GM18517 (cell line): ENCODE measurements around the gene PAPPA2.
"Not testable (repeated sequence)": the region's sequence is repeated elsewhere in the genome, so short reads cannot be mapped to it uniquely, and the experiment has no call there.

ENCODE experiments used
- ATAC-seq: cut with Tn5 transposase; IDR thresholded peaks from one replicate; pipeline ENCODE4 v1.9.1; 2021; ENCODE audit warnings: mild to moderate bottlenecking, moderate library complexity; ENCODE audit not compliant: unreplicated experiment

Gene PAPPA2

DNA sequence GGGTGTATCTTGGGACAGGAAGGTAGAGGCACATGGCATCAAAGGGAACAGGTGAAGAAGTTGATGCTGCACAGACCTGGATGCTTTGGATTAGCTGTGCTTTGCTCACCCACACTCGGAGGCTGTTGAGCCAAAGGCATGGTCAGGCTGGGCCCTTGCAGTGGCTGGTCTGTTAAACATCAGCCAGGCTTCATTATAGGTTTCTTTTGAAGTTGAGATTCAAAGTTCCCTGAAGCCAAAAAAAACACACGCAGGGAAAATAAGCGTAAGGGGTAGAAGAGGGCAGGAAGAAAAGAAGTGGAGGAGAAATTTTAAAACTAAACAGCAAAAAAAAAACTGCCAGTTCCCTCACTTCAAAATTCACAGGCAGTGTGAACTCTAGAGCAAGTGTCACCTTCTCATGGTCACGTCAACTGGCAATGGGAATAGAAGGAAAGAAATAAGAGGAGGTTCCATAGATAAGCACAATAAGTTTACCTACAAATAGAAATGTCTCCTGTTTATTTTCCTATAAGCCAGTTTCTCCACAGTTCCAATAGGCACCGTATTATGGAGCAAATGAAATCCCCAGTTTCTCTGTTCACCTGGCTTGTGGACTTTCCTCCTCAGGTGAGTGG lies 139.5 kb downstream of the PAPPA2 start:
- ATAC-seq, result no peak

DNA sequence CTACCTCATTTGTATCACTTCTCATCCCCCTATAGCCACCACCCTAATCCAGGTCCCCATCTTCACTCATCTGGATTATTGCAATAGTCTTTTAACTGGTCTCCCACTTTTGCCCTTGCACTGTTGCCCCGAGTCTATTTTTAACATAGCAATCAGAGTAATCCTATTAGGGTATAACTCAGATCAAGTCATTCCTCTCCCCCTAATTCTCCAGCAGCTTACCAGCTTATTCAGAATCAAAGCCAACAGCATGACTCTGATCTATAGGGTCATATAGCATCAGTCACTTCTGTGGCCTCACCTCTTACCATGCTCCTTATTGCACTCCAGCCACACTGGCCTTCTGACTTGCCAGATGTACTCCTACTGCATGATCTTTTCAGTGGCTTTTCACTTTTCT lies 140.7 kb downstream of the PAPPA2 start:
- no peak for ATAC-seq

DNA sequence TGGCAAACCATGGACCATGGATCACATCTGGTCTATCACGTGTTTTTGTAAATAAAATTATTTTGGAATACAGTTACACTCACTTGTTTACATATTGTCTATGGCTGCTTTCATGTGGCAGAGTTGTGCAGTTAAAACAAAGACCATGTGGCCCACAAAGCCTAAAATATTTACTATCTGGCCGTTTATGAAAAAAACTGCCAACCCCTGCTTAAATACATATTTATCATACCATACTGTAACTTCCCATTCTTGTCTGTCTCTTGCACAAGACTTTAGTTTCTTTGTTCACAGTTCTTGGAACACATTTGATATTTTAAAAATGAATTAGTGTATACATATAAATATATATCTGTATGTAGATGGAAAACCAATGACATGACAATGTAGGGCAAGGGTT lies 141.5 kb downstream of the PAPPA2 start:
- no peak for ATAC-seq

DNA sequence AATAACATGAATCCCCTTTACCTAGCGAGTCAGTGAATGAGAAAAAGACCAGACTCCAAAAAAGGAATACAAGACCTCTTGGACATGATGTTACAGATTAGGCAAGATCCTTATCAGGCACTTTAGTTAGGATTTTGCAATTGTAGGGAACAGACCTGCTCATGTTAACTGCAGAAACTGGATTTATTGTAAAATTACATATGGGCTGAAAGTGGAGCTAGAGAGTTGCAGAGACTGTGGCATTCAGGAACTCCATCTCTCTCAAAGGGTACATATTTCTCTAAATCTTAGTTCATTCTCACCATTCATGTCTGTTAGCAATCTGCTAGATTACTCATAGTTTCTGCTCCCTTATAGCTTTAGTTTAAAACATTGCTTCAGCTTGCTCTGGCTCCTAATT lies 142.2 kb downstream of the PAPPA2 start:
- no peak for ATAC-seq

DNA sequence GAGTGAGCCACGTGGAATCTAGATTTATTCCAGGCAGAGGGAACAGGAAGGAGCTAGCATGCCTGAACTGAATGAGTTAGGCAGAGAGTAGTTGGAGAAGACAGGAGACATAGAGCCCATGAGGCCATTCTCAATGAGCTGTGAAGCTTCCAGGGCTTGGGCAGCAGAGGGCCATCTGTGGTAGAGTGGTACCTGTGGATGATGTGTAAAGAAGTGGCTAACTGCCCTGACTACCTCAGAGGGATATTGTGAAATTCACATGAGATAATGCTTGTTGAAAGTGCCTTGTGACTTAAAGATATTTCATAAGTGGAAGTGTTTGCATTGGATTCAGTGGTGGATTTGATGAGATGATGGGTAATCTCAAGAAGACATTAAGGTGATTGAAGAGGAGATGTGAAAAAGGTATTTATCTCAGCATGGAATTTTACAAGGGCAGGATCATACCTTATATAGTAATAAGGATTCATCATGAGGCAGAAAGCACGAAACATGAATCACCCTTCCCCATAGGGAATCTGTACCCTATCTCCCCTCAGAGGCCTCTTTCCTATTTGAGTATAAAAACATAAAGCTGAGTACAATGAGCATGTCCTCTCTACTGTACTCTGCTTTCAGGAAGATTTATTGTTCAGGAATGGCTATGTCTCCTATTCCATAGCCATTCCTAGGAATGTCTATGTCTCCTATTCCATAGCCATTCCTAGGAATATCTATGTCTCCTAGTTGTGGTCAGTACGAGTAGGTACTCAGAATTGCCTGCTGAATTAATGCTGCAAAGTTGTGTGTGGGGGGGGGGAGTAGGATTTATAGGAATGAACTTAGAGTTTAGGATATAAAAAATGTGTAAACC lies 146.8 kb downstream of the PAPPA2 start:
- no peak for ATAC-seq

DNA sequence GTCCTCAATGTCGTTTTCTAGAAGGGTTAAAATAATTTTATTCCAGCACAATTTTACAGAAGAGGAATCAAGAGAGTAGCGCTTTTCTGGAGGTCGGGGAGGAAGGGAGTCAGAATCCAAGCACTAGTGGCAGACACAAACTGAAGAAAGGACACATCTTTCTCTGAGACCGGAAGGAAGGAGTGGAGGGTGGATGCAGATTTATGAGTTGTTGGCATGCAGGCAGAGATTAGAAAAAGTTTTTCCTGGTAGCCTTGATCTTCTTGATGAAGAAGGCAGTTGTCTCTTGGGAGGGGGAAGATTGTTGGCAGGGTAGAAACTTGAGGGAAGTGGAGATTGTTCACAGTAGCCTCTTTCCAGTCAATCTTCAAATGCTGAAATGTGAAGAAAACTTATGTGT lies 149.8 kb downstream of the PAPPA2 start:
- ATAC-seq, result no peak

DNA sequence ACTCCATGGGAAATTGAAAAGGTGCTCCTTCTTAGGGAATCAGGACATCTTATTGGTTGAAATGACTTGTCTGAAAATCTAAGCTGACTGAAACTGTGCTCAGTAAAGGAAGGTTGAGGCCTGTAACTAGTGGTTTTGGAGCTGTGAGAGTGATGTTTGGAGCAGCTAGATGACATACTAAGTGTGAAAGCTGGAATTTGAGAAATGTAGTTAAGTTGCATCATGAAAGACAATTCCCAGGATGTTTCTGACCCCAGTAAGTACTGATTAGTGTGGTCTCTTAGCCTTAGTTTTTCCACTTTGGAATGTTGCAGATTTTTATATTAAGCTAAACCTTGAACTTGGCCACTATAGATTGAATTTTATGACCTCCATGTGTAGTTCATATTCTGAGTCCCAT lies 154.9 kb downstream of the PAPPA2 start:
- ATAC-seq, result no peak

DNA sequence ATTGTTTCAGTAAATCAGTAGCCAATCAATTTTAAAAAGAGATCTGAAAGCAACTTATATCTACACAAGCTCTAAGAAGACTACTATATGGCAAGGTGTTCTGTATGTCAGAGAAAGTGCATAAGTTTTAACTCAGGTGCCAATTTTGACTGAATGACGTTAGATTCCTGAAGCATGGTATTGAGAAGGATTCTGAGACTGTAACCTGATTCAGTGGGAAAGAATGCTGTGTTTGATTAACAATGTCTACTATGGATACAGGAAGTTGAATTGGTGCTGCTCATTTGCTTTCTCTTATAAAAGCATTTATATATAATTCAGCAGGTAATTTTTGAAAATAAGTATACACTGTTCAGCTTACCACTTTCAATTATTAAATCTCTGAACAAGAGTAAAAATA lies 156.3 kb downstream of the PAPPA2 start:
- ATAC-seq, result no peak

DNA sequence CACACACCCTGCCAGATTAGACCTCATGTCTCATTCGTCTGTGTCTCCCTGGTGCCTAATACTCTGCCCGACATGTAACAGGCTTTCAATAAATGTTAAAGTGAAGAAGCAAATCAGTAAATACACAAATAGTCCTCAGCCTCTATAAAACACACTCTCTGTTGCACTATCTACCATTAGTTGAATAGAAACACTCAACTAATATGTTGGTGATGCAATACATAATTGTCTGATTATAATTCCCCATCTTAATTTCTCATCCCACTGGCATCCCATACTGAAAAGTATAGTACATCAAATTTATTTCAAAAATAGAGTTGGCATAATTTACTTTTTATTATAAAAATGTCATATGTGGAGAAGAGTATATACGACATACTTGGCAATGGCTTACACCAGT lies 162.4 kb downstream of the PAPPA2 start:
- no peak for ATAC-seq

DNA sequence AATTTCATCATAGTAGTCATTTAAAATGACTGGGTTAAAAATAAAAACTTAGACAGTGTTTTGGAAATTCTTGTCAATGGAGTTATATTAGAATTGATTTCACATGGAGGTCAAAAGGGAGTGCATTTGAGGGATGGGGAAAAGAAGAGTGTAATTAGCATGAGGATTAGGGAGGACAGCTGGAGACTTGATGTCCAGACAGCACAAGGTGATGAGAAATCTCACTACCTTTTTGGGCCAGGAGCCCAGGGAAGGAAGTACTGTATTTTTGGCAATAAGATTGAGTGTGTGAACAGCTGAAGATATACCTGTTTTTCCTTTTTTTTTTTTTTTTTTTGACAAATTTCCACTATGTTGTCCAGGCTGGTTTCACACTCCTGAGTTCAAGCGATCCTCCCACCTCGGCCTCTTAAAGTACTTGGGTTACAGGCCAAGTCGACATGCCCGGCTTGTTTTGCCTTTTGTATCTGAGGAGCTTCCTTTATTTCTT lies 163.6 kb downstream of the PAPPA2 start:
- ATAC-seq, result no peak

DNA sequence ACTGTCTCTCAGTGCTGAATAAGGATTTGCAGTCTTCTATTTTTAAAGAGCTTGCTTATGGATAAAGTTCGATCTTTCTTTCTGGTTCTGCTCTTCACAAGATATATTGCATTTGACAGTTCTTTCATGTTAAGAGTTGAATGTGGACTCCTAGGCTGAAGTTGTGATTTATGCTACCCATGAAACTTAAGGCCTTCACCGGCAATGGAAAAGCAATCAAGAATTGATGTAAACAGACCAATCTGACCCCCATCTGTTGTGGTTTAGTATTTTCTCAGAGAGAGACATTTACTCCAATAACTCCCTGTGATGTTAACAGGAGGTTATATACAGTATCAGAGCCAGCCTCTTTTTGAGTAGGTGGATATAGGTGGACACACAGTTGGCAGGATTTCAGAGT lies 165.8 kb downstream of the PAPPA2 start:
- no peak for ATAC-seq

DNA sequence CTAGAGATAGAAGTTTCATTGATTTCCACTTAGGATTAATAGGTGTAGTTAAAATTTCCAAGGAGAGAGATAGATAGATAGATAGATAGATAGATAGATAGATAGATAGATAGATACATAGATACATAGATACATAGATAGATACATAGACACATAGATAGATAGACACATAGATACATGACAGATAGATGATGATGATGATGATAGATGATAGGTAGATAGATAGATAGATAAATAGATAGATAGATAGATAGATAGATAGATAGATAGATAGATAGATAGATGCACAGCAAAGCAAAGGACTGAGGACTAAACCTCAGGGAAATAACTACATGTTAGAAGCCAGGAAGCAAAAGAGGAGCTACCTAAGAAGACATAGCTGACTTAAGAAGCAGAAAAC lies 171.8 kb downstream of the PAPPA2 start:
- ATAC-seq, result not testable (repeated sequence)

DNA sequence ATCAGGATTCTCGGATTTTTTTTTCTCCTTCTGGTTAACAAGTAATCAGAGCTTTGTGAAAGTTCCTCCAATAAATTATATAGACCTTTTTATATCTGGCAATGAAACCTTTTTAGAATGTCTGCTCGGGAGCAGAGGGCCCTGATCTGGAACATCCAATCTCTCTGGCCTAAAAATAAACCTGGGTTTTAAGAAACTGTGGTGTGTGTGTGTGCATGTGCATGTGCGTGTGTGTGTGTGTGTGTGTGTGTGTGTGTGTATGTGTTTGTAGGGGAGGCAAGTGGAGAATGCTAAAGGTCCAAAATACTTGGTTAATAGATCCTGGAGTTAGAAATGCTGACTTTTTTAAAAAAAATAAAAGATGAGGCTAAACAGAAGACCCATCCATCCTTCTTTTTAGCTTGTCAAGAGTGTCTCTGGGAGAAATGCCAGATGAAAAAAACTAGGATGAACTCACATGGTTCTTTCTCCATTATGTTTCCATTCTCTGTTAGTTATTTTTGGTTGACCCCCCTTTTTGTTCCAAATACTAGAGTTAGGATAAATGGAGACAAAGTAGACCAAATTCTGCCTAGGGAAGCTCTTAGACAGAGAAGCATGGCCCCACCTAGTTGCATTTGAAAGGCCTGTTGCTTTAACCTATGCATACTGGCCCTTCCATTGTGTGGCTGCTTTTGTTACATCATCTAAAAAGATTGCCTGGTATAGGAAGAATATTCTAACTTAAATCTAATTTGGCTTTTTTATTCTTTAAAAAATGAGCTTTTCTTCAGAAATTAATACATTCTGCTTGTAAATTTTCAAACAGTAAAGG lies 175.9 kb downstream of the PAPPA2 start:
- no peak for ATAC-seq

DNA sequence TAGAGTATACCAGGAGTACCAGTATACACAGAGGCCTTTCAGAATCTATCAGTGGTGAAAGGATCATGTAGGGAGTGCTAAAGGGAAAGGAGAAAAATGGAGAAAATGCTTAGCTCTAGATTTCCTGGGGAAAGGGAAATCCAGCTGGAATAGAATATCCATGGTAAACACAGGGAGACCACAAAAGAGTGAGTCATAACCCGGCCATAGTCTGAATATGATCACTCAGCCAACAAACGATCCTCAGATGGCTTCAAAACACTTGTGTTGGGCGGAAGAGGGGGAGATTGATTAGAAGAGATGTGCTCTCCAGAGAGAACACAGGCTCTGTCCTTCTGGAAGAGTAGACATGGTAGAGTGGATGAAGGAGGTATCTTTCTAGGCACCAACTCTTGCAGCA lies 180.6 kb downstream of the PAPPA2 start:
- no peak for ATAC-seq

DNA sequence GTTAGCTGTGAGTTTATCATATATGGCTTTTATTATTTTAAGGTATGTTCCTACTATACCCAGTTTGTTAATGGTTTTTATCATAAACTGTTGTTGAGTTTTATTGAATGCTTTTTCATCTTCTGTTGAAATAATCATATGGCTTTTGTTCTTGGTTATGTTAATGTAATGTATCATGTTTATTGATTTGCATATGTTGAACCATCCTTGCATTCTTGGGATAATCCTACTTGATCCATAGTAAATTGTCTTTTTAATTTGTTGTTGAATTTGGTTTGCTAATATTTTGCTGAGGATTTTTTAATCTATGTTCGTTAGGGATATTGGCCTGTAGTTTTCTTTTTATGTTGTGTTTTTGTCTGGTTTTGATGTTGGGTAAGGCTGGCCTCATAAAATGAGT lies 185.6 kb downstream of the PAPPA2 start:
- ATAC-seq, result no peak

DNA sequence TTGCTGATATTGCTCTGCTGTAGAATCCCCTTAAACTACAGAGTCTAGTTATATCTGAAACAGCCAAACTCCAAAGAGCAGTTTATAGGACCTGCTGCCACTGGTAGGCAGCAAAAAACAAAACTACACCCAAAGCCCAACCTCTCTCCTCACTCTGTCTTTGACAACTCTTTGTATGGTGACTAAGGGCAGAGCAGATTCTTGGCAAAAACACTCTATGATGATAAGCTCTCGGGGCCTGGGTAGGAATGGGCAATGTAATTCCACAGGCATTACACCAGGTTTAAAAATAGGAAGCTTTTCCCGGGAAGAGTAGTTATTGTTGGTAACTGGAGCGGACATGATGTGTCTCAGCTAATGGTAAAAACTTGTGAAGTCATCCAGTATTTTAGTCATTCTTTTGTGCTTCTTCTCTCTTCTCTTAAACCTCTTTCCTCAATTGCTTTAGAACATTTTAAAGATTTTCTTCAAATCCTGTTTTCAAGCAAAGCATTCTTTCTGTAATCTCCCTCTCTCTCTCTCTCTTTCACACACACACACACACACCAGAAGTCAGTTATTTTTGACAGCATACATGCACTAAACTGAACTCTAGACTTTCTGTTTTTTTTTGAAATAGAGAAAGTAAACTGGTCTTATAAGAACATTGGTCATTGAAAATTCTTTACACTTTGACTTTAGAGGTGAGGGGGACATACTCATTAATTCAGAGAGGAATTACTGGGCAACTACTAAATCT lies 193.5 kb downstream of the PAPPA2 start:
- no peak for ATAC-seq

DNA sequence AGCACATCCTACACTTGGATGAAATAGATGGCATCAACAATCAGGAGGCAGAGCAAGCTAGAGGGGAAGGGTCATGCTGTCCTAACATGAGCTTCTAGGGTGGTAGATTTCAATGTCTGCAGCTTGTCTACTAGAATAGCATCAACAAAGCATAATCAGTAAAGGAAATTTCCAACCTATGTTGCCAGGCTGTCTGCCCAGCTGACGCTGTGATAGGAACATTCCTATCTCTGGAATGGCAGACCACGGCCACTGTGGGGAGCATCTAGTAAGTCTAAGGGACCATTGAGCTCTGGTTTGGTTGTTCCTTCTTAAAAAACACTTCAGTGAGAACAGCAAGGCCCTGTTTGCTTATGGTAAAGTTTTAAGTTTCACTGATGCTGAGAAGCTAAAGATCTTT lies 206.8 kb downstream of the PAPPA2 start:
- no peak for ATAC-seq

DNA sequence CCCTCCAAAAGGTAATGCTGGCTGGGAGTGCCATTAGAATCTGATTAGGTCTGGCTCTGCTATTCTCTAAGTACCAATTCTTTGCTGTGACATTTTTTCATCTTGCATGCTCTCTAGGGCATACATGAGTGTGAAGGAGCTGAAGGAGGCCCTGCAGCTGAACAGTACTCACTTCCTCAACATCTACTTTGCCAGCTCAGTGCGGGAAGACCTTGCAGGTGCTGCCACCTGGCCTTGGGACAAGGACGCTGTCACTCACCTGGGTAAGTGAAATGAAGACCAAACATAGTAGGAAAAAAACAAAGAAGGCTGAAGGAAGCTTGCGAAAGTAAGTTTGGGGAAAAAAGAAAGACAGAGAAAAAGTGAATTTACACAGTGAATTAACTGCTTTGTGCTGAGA lies 207.9 kb downstream of the PAPPA2 start:
- ATAC-seq, result no peak

DNA sequence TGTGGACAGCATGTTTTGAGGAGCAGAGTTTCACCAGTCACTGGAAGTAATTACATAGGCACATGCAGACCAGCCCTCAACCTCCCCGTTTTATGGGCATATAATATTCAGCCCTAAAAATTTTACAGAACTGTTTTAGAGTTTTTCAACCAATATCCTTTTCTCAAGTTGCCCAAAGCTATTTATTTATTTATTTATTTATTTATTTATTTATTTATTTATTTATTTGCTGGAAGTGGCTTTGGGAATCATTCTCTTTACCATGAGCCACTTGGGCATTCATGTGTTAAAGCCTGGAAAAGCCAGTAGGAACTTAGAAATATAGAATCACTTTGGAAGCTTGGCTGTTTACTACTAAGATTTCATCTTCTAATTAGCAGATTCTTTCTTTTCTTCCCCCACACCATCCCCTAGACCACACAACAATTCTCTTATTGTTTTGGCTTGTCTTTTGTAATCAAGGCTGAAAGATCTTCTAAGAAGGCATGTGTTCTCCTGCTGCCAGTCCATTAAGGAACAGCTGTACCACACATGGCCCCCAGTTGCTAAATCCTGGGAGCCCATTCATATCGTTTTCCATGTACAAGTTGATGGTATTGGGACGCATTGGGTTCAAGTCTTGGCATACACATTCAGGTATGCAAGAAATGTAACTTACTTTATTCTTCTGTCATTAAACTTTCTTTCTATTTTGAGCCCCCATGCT lies 220.0 kb downstream of the PAPPA2 start:
- ATAC-seq, result no peak
